ENCODE data around the gene ATP10A.

Gene ATP10A

DNA sequence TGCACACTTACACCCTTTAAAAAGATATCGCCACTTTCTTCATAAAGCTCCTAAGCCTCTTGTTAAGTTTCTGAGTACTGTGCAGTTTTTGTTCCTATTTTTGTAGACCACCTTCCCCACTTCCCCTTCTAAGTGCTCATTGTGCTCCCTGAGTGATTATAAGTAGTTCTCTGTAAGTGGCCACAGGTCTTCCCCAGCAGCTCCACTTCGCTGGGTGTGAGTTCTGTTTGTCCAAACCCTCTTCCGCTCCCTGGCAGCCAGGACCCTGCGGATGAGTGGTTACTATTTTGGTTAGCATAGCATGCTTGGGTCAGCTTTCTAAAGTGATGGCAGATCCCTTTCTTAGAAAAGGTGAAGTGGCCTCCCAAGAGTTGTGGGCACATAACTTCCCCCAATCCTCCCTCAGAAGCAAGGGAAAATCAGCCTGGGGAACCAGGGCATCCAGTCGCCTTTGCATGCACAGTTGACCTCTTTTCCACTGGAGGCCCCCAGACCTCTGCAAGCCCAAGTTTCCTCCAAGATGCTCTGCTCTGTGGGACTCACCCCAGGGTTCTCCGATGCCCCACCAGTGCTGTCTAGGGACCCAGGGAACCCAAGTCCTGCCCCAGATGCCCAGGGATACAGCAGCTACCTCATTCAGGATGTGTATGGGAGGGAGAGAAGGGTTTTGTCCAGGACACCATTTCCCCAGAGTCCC lies 69.6 kb downstream of the ATP10A start:
- no peak for DNase-seq (ENCODE audit: low read depth, low spot score)

DNA sequence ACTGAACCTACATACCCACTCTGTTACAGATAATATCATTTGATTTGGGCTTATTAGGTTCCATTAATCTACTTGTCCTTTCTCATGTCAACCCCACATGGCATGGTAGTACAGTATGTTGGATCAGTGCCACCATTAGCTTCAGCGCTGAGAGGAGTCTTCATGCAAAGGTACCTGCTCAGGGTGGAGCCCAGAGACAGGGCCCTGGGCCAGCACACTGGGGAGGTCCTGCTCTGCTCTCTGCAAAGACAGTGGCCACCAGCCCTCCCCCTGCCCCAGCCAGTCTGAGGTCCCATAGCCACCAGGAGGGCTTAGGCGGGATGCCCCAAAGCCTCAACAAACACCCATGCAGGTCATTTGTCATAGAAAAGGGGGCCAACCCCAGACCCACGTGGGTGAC lies 71.0 kb downstream of the ATP10A start:
- DNase-seq (ENCODE audit: low read depth, low spot score) = no peak

DNA sequence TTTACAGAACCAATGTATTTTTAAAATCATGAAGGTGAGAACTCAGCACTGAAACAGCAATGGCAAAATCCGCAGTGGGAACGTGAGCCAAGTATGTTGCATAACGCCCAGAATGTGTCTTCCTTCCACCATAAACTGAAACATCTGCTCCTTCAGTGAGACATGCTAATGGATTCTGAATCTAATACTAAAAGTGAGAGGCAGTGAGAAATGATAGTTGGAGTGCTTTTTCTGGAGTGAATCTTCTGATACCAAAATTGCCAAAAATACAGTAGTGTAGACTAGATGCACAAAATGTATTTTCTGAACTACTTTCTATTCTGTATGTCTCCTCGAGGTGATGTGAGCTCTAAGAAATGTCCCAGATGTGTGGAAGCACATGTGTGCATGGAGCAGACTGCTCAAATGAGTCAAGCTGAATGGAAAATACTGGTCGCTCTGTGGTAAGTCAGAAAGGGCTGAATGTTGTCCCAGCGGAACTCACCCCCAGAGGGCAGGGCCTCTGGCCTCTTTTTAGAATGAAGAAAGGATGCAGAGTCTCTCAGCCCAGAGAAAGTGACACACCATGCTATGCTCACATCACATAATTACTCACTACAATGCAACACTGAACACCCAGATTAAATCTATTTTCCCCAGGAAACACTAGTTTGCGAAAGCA lies 73.0 kb downstream of the ATP10A start:
- peak; percentile 47 for DNase-seq (ENCODE audit: low read depth, low spot score)

DNA sequence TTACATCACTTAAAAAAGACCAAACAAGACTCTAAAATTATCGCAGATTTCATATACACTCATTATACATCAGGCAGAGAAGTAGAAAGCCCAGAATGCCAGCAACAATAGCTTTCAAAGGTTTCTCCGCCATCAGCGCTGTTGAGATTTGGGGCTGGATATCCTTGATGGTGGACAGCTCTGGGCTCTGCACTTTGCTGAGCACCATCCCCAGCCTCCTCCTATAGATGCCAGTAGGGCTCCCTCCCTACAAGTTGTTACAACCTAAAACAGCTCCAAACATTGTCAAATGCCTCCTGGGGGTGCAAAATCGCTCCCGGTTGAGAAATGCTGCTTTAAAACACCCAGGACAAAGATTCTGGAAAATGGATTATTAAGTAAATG lies 73.5 kb downstream of the ATP10A start:
- no peak for DNase-seq (ENCODE audit: low read depth, low spot score)

DNA sequence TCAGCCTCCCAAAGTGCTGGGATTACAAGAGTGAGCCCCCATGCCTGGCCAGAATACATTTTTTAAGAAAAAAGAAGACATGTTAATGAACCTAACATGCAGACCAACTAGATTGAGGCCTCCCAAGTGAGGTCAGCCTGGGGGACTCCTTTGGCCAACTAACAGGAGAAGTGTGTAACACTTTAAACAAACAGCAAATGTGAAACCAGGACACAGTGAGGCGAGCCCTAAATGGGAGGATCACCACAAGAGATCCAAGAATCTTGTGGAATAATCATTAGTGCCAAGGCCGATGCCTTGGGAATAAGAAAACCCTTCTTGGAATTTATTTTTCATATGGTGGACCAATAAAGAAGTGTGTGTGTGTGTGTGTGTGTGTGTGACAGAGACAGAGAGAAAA lies 73.9 kb downstream of the ATP10A start:
- DNase-seq (ENCODE audit: low read depth, low spot score) = no peak

DNA sequence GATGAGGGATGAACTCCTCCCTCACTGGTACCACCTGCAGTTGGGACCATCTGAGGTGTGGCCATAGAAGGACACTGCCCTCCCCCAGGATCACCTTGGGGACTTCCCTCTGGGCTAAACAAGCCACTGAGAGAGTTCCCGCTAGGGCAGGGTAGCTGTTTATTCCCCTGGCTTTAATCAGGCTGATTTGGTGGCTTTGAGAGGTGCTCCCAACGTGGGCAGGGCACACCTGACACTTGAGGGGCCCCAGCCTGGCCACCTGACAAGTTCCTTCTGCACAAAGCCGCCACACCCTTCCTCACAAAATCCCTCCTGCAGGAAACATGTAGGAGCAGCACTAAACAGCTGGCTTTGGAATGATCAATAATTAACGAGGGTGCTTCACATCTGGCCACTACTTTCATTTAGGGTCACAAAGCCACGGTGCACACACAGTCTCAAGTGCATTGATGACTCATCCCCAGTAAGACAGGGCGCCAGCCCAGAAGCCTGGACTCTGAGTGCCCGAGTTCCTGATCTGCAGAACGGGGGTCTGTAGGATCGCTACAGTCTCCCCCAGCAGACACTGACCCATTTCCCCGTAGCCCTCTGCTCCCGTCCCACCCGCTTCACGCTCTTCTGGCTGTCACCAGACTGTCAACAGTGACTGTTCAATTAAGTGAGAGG lies 75.1 kb downstream of the ATP10A start:
- peak; percentile 57 for DNase-seq (ENCODE audit: low read depth, low spot score)

DNA sequence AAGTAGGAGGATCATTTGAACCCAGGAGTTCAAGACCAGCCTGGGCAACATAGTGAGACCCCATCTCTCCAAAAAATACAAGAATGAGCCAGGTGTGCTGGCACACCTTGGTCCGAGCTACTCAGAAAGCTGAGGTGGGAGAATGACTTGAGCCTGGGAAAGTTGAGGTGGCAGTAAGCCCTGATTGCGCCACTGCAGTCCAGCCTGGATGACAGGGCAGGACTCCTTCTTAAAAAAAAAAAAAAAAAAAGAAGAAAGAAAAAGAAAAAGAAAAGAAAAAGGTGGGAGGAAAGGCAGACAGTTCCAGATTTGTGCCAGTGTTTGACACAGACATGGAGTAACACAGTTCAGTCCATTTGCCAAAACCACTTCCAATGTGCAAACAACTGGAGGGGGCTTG lies 75.7 kb downstream of the ATP10A start:
- no peak for DNase-seq (ENCODE audit: low read depth, low spot score)

DNA sequence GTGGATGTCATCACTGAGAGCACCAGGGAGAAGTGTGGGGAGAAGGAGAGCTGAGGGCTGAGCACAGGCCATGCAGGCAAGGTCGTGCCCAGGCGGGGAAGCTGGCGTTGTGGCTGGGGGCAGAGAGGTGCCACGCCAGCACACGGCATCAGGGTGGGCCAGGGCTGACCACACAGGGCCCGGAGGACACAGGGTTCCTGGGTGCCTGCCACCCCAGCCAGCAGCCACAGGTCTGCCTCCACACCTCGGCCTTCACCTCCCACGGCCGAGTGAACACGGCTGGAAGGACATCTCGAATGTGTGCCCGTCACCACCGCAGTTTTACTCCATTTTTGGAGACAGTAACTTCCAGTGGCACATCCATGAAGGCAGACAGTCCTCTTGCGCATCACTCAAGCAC lies 77.1 kb downstream of the ATP10A start:
- DNase-seq (ENCODE audit: low read depth, low spot score) = no peak

DNA sequence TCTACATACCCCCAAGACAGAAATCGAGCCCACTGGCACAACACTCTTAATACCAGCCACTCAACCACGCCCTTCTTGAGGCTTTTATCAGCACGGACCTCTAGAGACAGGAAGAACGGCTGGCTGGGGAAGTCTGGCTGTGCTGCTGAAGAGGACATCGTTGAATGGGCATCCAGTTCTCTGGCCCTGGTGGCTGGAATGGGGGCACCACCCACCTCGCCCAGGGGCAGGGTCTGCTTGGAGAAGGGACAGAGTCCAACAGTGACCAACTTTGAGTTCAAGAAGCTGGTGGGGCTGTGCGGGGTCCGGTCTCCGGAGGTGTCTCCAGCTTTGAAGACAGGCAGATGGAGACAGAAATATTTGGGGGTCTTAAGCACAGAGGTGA lies 77.5 kb downstream of the ATP10A start:
- DNase-seq (ENCODE audit: low read depth, low spot score) = no peak

DNA sequence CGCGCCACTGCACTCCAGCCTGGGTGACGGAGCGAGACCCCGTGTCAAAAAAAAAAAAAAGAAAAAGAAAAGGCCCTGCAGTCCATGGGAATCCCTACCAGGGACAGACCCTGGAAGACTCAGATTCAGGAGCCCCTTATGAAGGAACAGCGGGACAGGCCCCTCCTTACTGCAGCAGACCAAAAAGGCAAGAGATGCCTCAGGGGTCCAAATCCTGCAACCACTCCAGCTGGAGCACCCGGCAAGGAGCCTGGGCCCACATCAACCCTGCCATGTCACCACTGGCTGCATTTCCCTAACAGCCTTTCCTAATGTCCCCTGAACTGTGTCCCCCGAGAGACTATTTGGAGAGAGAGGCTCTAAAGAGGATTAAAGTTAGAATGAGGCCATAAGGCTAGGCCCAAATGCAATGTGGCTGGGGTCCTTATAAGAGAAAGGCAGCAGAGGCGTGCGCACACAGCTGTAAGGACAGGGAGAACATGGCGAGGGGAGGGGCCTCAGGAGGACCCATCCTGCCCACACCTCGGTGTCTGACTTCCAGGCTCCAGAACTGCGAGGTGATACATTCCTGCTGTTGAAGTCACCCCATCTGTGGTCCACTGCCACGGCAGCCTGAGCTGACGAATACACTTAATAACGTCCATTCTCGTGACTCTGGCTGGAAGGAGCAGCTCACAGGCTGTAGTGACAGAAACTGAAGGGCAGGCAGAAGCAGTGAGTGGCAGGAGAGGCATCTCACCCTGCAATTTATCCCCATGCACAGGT lies 78.1 kb downstream of the ATP10A start:
- DNase-seq (ENCODE audit: low read depth, low spot score) = peak; percentile 79

DNA sequence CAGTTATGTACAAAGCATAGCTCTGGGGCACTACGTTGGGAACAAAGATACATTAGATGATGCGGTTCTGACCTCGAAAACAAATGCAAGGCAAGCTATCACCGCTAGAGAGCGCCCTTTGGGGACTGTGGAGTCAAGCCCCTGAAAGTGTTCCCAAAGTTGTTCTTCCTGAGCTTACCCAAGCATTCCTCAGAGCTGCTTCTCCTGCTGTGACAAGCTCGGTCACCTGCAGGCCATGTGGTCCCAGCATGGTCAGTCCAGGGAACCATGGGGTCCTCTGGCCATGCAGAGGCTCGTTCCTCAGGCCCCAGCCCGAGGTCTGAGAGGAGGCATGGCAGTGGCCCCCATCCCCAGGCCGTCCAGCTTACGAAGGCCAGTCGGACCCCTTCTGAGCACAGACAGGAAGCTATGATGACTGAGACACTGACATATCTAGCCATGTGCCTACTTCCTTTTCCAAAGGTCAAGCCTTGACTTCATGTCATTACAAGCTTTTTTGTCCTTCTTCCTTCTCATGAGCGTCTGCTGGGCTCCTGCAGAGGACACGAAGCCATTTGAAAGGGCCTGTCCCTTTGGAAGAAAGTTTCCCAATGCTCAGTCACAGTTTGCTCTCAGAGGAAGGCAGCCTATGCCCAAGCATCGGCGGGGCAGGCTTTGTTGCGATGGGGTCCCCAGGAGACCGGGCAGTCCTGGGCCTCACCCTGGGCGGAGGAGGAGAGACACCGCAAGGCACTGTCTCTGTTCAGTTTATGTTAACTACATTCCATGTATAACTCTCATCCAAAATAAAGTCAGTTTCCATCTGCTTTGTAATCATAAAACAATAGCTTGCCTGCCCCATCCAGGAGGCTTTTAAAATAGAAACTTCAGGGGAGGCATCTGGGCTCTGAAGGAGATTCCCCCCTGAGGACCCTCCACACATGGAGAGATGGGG lies 79.3 kb downstream of the ATP10A start:
- peak; percentile 34 for DNase-seq (ENCODE audit: low read depth, low spot score)

DNA sequence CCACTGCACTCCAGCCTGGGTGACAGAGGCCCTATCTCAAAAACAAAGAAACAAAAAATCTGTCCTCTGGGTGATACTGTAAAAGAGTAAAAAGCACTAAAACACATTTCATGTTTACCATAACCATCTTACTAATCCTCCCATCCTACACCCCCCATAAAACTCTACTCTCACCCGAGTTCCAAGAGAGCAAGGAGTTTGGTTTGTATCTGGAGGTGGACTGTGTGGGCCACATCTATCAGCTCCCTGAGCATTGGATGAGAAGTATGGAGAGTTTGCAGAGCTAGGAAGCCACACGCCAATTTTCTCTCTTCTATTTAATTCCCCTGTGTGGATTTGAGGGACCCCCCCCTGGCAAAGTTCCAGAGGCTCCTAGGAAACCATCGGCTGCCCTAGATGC lies 80.0 kb downstream of the ATP10A start:
- no peak for DNase-seq (ENCODE audit: low read depth, low spot score)

DNA sequence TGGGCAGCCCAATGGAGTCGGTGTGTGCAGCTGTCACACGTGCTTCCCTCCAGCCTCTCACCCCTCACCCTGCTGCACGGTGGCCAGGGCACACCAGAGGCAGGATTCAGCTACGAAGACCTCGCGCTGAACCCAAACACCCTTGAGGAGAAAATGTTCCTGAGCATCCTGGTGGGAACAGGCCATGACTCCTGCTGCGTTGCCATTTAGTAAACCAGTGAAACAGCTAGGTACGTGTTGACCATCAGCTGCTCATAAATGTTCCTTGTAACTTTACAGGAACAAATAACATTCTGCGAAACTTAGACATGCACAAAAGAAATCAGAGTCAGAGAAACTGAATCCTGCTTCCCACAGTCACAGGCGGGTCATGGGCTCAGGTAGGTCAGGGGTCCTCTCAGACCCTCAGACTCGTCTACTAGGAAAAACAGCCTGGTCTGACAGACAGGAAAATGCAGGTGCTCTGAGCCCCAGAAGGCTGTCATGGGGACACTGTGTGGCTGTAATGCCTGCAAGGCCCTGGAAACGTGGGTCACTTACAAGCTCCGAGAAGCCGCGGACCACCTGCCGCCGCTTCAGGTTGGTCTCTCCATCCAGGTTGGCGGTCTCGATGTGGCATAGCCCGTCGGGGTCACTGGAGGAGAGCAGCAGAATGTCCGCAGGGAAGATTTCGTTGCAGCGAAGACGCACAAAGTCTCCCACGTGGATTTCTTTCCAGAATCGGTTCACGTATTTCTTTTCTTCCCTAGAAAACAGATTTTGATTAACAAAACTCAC lies 82.5 kb downstream of the ATP10A start:
- DNase-seq (ENCODE audit: low read depth, low spot score) = no peak

DNA sequence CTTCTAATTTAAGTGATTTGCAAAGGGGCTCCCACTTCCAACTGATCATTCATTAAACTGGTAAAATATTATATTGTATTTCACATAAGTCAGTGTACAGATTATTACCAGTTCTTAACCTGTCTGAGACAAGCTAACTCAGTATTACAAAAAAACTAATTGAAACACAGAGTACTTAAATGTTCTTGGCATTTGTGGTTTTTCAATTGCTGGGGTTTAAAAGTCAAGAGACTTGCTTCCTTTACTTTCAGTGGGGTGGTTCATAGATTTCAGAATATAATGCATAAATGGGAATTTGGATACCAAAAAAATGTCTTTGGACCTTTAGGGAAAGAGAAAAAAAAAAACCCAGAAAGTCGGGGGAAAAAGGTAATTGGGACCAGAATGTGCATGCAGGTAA lies 85.0 kb downstream of the ATP10A start:
- no peak for DNase-seq (ENCODE audit: low read depth, low spot score)

DNA sequence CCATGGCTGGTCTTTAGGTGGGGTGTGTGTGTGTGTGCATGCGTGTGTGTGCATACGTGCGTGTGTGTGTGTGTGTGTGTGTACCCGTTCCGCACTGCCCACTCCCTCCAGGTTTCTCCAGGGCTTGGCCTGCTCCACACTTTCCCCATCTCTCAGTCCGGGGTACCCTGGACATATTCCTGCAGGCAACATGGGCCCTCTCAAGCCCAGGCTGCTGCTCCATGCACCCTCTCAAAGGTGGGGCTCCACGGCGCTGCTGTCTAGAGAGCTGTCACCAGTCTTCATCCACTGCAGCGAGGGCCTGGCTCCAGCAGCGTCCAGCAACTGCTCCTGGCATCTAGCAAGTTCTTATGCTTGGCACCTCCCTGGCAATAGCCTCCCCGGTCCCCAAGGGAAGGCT lies 86.1 kb downstream of the ATP10A start:
- no peak for DNase-seq (ENCODE audit: low read depth, low spot score)

DNA sequence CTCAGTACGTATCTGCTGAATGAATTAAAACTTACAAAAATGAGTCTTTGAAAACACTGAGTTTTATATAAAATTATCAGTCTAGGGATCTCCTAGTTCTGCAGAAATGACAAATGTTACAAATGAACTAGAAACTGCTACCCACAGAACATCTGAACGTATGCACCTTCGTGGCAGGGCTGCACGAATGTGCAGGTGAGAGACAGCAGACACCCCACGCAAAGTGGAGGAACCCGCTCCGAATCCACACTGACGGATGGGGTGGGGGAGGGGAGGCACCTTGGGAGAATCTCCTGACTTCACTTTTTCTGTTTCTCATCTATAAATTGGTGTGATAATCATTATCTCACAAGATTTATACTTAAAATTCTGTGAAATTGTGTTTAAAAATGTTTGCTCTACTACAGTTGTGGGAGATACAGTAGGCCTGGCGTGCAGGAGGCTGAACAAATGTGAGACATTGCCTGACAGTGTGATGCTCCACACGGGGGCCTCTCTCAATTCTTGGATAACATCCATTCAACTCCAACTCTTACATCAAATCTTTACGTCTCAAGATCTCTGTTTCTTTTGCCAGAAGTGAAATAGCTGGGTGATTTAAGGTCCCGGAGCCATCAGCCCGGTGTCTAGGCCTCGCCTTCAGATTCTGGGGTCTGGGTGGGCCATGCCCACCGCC lies 86.9 kb downstream of the ATP10A start:
- DNase-seq (ENCODE audit: low read depth, low spot score) = no peak

DNA sequence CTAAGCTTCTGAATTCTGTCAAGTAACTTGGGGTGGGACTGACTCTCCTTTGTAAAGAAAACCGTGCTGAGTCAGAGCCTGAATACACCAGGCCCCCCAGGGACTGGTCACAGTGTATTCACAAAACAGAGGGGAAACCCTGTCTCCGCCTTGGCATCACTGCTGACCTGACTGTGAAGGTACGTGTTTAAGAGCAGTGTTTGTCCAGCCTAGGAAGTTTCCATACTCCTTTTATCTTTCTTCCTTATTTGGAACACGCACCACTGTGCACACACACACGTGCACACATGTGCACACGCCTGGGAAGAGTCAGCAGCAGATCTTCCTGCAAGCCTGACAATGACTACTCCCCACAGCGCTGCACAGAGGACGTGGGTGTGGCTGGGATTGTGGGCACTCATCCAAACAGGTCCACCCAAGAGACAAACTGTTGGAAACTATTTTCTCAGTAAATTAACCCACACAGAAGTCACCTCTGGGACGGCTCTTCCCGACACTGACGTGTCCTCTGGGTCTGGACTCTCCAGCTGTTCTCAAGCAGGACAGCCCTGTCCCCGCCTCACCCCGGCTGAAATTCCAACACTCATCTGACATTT lies 87.7 kb downstream of the ATP10A start:
- DNase-seq (ENCODE audit: low read depth, low spot score) = peak; percentile 75

DNA sequence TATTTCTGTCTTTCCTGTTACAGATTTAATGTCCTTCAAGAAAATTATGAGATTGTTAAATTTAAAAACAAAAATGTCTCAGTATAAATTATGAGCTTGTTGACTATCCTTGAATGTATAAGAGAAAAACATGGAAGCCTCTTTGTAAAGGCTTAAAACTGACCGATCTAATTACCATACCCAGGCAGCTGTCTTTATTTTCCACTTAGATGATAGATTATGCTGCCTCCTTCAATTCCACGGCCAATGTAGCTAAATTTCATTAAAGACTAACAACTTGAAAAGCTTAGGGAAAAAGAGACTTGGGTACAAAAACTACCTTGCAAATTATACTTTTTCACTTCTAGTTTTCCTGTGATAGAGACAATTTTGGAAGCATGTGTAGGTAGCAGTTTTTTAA lies 88.3 kb downstream of the ATP10A start:
- no peak for DNase-seq (ENCODE audit: low read depth, low spot score)

DNA sequence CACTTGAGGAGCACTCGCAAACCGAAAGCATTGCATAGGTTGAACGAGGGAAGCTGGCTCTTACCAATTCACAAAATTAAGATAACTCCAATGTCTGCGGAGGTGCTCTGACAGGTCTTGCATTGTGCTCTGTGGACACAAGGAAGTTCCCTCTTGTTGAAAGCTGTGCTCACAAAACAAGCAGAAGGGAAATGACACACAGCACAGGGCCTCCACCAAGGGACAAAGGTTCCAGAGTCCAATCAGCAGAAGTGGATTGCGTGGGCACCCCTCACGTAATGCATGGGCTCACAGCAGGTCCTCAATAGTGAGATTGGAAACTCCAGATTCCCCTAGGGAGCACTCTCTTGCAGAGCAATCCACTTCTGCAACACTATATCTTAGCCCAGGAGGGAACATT lies 89.9 kb downstream of the ATP10A start:
- no peak for DNase-seq (ENCODE audit: low read depth, low spot score)

DNA sequence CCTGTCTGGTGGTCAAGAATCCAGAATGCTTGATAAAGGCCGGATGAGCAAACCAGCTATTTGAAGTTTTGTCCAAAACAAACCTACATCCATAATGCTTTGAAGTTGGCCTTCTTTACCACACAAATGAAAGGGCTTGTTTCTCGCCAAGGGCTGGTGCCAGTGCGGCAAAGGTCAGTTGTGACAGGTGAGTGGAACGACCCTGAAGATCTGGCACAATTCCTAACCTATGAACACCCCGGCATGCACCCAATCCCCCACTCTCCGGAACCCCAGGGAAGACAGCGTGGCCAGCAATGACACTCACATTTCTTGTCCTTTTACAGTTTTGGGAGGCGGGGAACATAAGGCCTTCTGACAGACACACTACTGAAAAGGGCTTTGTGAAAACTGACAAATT lies 90.6 kb downstream of the ATP10A start:
- DNase-seq (ENCODE audit: low read depth, low spot score) = no peak

All from astrocyte of the hippocampus (primary cell).